NK-92 treated with Interleukin-12 subunit alpha and Interleukin-12 subunit beta, amount 100 ng/mL, for 24 hours (cell line): ENCODE data around the gene OSCP1.
A peak's percentile ranks its signal among the peaks of the same experiment; 100 is the strongest.

Experiments used
- DNase-seq: peaks from one replicate; lab custom pipeline; 2025; lab: John Stamatoyannopoulos, UW

OSCP1 gene

GRCh38 chr1:36472656-36473055 is 22.4 kb upstream of the OSCP1 start:
- DNase-seq: no peak

DNA sequence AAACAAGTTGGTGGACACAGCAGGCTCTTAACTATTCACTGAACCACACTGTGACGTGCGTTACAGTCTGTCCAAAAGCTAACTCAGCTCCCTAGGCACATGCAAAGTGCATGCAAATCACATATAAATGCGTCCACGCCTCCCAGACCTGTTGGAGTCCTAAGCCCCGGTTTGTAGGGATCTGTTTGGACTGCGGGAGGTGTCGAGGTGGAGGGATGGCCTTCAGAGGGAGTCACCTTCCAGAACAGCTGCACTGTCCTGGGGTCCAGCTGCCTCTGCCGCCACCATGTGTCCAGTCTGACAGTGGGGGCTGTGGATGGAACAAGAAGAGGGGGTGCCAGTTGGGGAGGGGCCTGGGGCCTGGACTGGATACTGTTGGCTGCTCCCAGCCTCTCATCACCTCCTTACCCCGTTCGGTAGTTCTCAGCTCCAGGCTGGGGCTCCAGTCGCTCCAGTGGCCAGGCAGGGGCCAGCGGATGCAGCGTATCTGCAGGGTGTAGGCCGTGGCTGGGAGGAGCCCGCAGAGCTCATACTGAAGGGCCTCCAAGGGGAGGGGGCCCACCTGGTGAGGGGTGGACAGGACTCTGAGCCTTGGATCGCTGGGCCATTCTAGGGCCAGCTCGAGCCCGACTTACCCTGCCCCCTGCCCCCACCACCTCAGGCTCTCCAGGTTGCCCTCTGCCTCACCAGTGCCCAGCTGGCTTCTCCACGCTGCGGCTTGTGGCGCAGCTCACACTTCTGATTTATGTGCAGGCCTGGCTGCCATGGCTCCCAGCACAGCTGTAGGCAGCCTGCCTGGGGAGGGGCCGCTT is 21.8 kb upstream of the OSCP1 start:
- no peak for DNase-seq

GRCh38 chr1:36469163-36469562 is 18.9 kb upstream of the OSCP1 start:
- DNase-seq: no peak

DNA sequence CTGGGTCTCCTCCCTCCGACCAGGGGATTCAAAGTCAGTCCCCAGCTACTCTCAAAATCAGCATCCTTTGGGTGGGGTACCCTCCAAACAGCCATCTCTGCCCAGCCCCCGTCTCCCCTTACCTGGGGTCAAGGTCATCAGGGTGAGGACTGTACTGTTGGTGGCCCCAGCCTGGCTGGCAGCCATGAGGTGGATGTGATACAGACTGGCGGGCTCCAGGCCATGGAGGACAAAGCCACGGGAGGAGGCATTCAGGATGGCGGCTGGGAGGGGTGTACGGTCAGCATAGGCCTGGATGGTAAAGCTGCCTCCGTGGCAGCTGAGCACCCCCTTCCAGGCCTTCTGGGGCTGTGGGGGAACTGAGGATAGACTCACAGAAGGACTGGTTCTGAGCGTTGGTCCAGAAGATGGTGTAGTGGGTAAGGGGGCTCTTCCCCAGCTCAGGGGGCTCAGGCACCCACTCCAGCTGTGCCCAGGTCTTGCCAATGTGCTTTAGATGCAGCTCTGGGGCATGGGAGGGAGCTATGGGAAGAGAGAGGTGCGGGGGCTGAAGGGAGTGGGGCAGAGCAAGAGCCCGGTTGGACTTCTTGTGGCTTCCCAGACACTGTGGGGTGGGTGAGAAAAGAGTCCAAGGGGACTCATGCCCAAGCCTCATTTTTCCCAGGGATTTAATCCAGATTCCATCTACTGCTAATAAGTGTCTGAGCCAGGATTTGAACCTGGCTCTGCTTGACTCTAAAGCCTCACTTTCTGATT is 17.6 kb upstream of the OSCP1 start:
- DNase-seq: no peak

GRCh38 chr1:36467027-36467410 is 16.8 kb upstream of the OSCP1 start:
- no peak for DNase-seq

DNA sequence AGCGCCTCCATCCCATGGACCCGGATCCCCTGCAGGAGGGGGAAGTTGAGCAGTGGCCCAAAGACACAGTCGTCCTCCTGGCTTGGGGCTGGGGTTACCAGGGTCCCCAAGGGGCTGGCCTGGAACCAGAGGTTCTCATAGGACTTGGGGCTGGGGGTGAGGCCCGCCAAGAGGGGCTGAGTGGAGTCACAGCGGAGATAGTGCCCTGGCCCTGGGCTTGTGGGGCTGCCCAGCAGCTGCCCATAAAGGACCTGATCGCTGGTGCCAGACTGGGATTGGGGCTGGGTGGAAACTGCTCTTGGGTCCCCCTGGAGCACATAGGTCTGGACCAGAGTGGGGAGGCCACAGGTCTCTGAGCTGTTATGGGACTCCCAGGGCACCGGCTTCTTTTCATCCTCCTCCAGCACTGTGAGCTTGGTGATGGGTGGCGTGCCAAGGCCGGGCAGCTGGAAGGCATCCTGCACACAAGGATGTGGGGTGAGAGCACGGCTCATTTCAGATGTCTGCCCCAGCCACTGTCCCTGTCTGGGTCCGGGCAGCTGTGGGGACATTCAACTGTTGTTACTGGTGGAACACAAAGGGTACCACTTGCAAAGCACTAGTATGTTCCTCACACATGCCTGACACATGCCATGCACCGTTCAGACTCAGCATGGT is 16.2 kb upstream of the OSCP1 start:
- no peak for DNase-seq

- DNase-seq: no peak
Observed at GRCh38 chr1:36465731-36466369, 15.6 kb upstream of the OSCP1 start.

- no peak for DNase-seq
Observed at GRCh38 chr1:36464605-36465393, 14.5 kb upstream of the OSCP1 start.

DNA sequence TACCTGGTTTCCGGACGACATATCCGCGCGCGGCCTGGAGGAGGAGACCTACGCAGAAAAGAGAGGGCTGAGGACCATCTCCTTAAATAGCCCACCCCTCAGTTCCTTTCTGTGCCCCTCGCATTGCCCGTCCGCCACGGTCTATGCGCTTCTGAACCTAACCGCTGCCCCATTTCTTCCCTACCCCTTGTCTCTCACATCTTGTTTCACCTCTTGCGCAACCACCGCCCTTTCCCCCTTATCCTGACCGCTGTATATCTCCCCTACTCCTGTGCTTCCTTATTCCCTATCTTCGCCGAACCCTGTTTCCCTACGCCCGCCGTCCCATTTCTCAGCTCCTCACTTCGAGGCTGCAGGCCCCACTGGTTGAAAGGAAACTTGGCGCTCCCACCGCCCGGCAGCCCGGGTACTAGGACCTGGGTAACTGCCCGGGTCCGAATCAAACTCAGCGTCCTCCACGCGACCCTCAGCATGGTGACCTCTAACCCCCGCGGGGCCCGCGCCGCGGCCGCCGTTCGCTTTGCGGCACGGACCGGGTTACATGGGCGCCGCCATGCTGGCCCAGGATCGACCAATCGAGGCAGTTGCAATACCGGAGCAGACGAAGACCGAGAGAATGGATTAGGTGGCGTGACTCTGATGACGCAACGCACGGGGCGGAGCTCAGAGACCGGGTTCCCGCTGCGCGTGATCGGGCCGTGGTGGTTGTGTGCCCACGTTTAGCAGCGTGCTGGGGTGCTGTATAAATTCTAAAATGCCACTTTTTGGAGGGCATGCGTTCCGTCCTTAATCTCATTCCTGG is 13.8 kb upstream of the OSCP1 start, which contains the start of gene MRPS15:
Gene MRPS15, minus strand, starts transcription at position 582 of the 802 bp plus-strand sequence. Its CDS starts 109 bp downstream, at position 473.
- DNase-seq: peak; percentile 89

DNA sequence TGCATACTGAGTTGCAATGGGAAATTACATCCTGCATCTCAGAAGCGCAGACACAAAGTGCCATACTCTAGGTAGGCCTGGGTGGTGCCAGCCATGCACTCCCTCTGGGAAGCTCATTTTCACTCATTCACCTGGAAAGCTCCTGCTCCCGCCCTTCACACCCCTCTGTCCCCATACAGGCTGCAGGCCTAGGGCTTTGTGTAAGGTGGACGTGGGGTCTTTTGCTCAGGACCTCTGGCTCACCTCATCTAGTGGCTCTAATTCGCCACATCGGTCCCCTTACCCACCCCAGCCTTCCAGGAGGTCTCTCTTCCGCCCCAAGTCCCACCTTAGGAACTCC is 13.2 kb upstream of the OSCP1 start:
- DNase-seq: no peak

- DNase-seq: no peak
Observed at GRCh38 chr1:36458910-36459309, 8.7 kb upstream of the OSCP1 start.

DNA sequence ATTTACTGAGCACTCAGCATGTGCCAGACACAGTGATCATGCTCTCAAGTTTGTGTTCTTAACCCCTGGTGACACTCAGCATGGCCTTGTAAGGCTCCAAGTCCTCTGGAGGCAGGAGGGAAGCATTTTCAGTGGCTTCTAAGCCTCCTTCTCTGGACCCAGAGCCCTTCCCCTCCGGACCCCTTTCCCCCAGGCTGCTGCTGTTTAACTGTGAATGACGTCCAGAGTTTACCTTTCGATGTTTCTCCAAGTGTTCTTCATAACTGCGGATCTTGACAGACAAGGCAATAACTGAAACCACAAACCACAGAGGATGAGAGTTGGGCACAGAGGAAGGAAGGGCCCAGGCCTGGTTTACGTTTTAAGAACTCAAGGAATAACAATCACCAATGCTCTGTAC is 7.4 kb upstream of the OSCP1 start:
- no peak for DNase-seq

DNA sequence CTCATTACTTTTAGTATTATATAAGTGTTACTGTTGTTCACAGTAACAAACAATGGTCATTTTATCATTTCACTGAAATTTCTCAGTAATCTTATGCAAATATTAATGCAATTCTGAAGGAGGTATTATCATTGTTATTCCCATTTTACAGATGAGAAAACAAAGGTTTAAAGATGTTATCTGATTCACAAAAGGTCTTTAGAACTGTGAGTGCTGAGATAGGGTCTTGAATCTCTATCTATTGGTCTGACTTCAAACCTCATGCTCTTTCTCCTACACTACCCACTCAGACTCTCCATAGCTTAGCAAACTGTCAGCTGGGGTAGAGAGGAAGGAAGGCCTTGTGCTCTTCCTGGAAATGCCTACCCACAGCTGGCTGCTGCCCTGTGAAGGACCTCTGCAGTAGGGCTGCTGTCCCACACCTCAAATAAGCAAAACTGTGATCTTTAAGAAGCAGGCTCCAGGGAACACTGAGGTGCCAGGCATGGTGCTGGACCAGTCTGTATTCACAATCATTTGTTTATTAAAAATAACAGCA is 6.2 kb upstream of the OSCP1 start:
- DNase-seq: no peak

DNA sequence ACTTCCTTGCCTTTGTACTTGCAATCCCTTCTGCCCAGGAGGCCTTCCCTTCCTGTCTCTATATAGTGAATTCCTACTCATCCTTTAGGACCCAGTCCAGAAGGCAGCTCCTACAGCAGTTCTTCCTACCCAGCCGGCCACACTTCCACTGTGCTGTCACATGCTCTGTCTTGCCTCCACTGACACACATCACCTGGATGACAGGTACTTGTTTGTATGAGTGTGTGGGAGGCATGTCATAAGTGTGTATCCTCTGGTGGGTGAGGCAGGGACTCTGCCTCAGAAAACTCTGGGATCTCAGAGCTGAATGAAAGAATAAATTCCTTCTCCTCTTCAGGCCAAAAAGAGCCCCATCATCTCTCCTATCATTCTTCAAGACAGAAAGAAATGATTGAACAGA is 5.1 kb upstream of the OSCP1 start:
- DNase-seq: no peak

- no peak for DNase-seq
Observed at GRCh38 chr1:36453600-36454388, 3.5 kb upstream of the OSCP1 start.

DNA sequence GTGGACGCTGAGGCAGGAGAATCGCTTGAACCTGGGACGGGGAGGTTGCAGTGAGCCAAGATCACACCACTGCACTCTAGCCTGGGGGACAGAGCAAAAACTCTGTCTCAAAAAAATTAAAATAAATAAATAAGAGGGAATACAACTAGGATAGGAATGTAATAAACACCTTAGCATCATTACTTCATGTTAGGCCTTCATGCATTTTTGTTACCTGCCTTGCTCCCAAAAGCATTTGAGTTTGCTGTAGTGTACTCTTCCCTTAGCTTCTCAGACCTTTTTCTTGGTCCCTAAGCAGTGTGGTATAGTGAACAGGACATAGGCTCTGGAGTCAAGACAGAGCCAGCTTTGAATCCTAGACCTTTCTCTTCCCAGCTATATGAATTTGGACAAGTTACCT is 2.8 kb upstream of the OSCP1 start:
- no peak for DNase-seq

DNA sequence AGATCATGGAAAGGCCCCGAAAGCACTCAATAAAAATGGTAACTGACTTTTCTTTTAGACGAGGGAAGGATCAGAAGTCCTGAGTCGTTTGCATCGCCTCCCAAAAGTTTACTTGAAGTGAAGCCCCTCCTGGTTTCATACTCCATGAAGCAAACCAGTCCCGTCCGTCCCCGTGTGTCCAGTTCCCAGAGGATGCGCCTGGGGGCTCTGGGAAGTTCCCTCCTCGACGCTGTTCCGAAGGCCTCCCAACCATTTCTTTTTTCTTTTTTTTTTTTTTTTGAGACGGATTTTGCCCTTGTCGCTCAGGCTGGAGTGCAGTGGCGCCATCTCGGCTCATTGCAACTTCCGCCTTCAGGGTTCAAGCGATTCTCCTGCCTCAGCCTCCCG is 661 bp upstream of the OSCP1 start:
- DNase-seq: no peak

GRCh38 chr1:36448530-36449056 is 1.7 kb downstream of the OSCP1 start:
- no peak for DNase-seq

GRCh38 chr1:36447450-36447849 is 2.8 kb downstream of the OSCP1 start:
- no peak for DNase-seq

DNA sequence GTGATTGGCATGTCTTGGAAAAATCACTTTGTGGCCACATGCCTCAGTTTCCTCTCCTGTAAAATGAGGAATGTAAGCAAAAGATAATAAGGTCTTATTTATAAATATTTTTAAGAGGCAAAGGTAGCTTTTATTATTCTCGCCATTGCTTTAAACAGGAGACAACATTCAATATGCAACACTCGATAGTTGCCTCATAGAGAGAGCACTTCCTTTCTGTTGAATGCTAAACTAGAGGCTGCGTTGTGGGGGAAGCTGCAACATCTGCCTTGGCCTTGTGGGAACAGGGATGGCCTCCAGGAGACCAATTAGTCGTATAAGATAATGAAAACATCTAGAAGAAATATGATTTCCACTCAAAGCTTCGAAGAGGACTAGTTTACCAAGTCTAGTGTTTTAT is 3.5 kb downstream of the OSCP1 start:
- no peak for DNase-seq
